NCI-H460 (cell line): Measurements from ENCODE around the gene PCDHA6. TPM values are rescaled to one million over a fixed set of nuclear protein-coding genes. Genes with fewer than 3 reads are reported as not detected.
A peak's percentile ranks its signal among the peaks of the same experiment; 100 is the strongest.
"Not testable (repeated sequence)": the region's sequence is repeated elsewhere in the genome, so short reads cannot be mapped to it uniquely, and the experiment has no call there.

ENCODE experiments used
- DNase-seq: peaks from one replicate; pipeline ENCODE4 v3.0.0-alpha.2; 2016; ENCODE audit warnings: low read depth; ENCODE audit errors: extremely low read depth
- total RNA-seq: library from RNA; depleted of rRNA; stranded (reverse); fragments of >200 nt; shearing (Covaris generic); gene quantifications from 2 replicates; pipeline ENCODE4 v1.2.3, GENCODE V29; 2014

PCDHA6 gene
- total RNA-seq, 1 experiment from 2014 or later = not detected

- peak; percentile 17 for DNase-seq
These were observed 6.1 kb upstream of the PCDHA6 start, which contains the start of gene PCDHA5 for GRCh38 chr5:140821375-140822280. TSS of gene PCDHA5 (plus strand) at chr5:140821613.

- no peak for DNase-seq
These were observed 5.5 kb upstream of the PCDHA6 start for GRCh38 chr5:140822281-140822629.

- not testable (repeated sequence) for DNase-seq
These were observed 4.8 kb upstream of the PCDHA6 start for GRCh38 chr5:140822969-140823368.

GRCh38 chr5:140823475-140823874, 4.3 kb upstream of the PCDHA6 start:
- no peak for DNase-seq

- DNase-seq = no peak
These were observed 590 bp downstream of the PCDHA6 start for GRCh38 chr5:140828362-140828737.

- DNase-seq = not testable (repeated sequence)
These were observed 2.0 kb downstream of the PCDHA6 start for GRCh38 chr5:140829511-140830501.

GRCh38 chr5:140833993-140834392, 6.2 kb downstream of the PCDHA6 start, which contains the start of gene PCDHA7:
TSS of gene PCDHA7 (plus strand) at chr5:140834269. CDS start at chr5:140834384, 115 bp downstream.
- peak; percentile 26 for DNase-seq

- not testable (repeated sequence) for DNase-seq
These were observed 6.8 kb downstream of the PCDHA6 start for GRCh38 chr5:140834439-140835008.

GRCh38 chr5:140835622-140836510, 8.1 kb downstream of the PCDHA6 start:
- DNase-seq = no peak

GRCh38 chr5:140840978-140841962, 13.5 kb downstream of the PCDHA6 start, which contains the start of gene PCDHA8:
TSS of gene PCDHA8 (plus strand) at chr5:140841187. CDS start at chr5:140841322, 135 bp downstream.
- peak; percentile 46 for DNase-seq

- DNase-seq = no peak
These were observed 15.3 kb downstream of the PCDHA6 start for GRCh38 chr5:140842798-140843733.

- DNase-seq = peak; percentile 6
These were observed 20.7 kb downstream of the PCDHA6 start, which contains the start of gene PCDHA9 for GRCh38 chr5:140848139-140849102. TSS of gene PCDHA9 (plus strand) at chr5:140848382. CDS start at chr5:140848496, 114 bp downstream.

GRCh38 chr5:140849831-140850634, 22.3 kb downstream of the PCDHA6 start:
- not testable (repeated sequence) for DNase-seq

- DNase-seq = peak; percentile 39
These were observed 28.3 kb downstream of the PCDHA6 start, which contains the start of gene PCDHA10 for GRCh38 chr5:140855772-140856674. TSS of gene PCDHA10 (plus strand) at chr5:140855897. CDS start at chr5:140856049, 152 bp downstream.
